KOPT-K1 (cell line): ENCODE measurements around the gene SH3PXD2A.

Source experiments
- H3K27ac ChIP-seq: fragments of 200-600 bp; sonication (generic); 2 replicates; pipeline ENCODE4 v1.5.1; 2016; ENCODE audit warnings: antibody characterized with exemption, mild to moderate bottlenecking, low read depth, low read length; ENCODE audit not compliant: poor library complexity, severe bottlenecking
- H3K36me3 ChIP-seq: fragments of 200-600 bp; sonication (generic); 2 replicates; pipeline ENCODE4 v1.5.1; 2017; ENCODE audit warnings: antibody characterized with exemption, mild to moderate bottlenecking, low read length, moderate library complexity; ENCODE audit not compliant: insufficient read depth
- H3K9me3 ChIP-seq: fragments of 200-600 bp; sonication (generic); 2 replicates; pipeline ENCODE4 v1.5.1; 2017; ENCODE audit warnings: antibody characterized with exemption, low read length, mild to moderate bottlenecking; ENCODE audit not compliant: insufficient read depth, poor library complexity, severe bottlenecking

Gene SH3PXD2A

GRCh38 chr10:103804871-103805270 lies 50.5 kb downstream of the SH3PXD2A start:
- H3K27ac ChIP-seq: no peak overlapping the region
- no peaks in the 10 kb centered on the region for H3K9me3 ChIP-seq
- no peaks in the 10 kb centered on the region for H3K36me3 ChIP-seq

GRCh38 chr10:103803941-103804340 lies 51.4 kb downstream of the SH3PXD2A start:
- Histone ChIP-seq H3K27ac (no peak overlapping the region), H3K9me3 (no peaks in the 10 kb centered on the region), H3K36me3 (no peaks in the 10 kb centered on the region)

GRCh38 chr10:103802637-103803353 lies 52.6 kb downstream of the SH3PXD2A start:
- Histone ChIP-seq H3K36me3 (no peaks in the 10 kb centered on the region), H3K9me3 (no peaks in the 10 kb centered on the region), H3K27ac (no peak overlapping the region)

- Histone ChIP-seq H3K9me3 (no peaks in the 10 kb centered on the region), H3K36me3 (no peaks in the 10 kb centered on the region), H3K27ac (no peak overlapping the region)
These were observed 53.3 kb downstream of the SH3PXD2A start for GRCh38 chr10:103802081-103802480.

- Histone ChIP-seq H3K27ac (peak overlapping the region; percentile 28), H3K36me3 (no peaks in the 10 kb centered on the region)
These were observed 54.4 kb downstream of the SH3PXD2A start for GRCh38 chr10:103800789-103801540.

GRCh38 chr10:103800089-103800488 lies 55.3 kb downstream of the SH3PXD2A start:
- Histone ChIP-seq H3K36me3 (no peaks in the 10 kb centered on the region), H3K9me3 (no peaks in the 10 kb centered on the region), H3K27ac (peak overlapping the region; percentile 28)

More at GRCh38 chr10:103800789-103801540, 54.4 kb downstream of the SH3PXD2A start:
- no peaks in the 10 kb centered on the region for H3K9me3 ChIP-seq

GRCh38 chr10:103799341-103799740 lies 56.0 kb downstream of the SH3PXD2A start:
- H3K36me3 ChIP-seq: no peaks in the 10 kb centered on the region
- H3K27ac ChIP-seq: no peak overlapping the region
- no peaks in the 10 kb centered on the region for H3K9me3 ChIP-seq

GRCh38 chr10:103798511-103798910 lies 56.9 kb downstream of the SH3PXD2A start:
- Histone ChIP-seq H3K9me3 (no peaks in the 10 kb centered on the region), H3K27ac (no peak overlapping the region), H3K36me3 (no peaks in the 10 kb centered on the region)

- H3K36me3 ChIP-seq: no peaks in the 10 kb centered on the region
- no peak overlapping the region for H3K27ac ChIP-seq
- no peaks in the 10 kb centered on the region for H3K9me3 ChIP-seq
These were observed 57.5 kb downstream of the SH3PXD2A start for GRCh38 chr10:103797857-103798256.

- Histone ChIP-seq H3K27ac (no peak overlapping the region), H3K9me3 (no peaks in the 10 kb centered on the region), H3K36me3 (no peaks in the 10 kb centered on the region)
These were observed 59.6 kb downstream of the SH3PXD2A start for GRCh38 chr10:103795634-103796270.

- H3K9me3 ChIP-seq: no peaks in the 10 kb centered on the region
- no peak overlapping the region for H3K27ac ChIP-seq
- H3K36me3 ChIP-seq: no peaks in the 10 kb centered on the region
These were observed 60.4 kb downstream of the SH3PXD2A start for GRCh38 chr10:103794996-103795395.

- no peaks in the 10 kb centered on the region for H3K36me3 ChIP-seq
- no peak overlapping the region for H3K27ac ChIP-seq
- H3K9me3 ChIP-seq: no peaks in the 10 kb centered on the region
These were observed 61.2 kb downstream of the SH3PXD2A start for GRCh38 chr10:103793920-103794883.

- no peak overlapping the region for H3K27ac ChIP-seq
- H3K36me3 ChIP-seq: no peaks in the 10 kb centered on the region
- no peaks in the 10 kb centered on the region for H3K9me3 ChIP-seq
These were observed 61.9 kb downstream of the SH3PXD2A start for GRCh38 chr10:103793429-103793828.

GRCh38 chr10:103792547-103792946 lies 62.8 kb downstream of the SH3PXD2A start:
- Histone ChIP-seq H3K36me3 (no peaks in the 10 kb centered on the region), H3K9me3 (no peaks in the 10 kb centered on the region), H3K27ac (no peak overlapping the region)
